Endometrial microvascular endothelial cells (primary cell): Measurements from ENCODE around the gene TNS3. TPM values are rescaled to one million over a fixed set of nuclear protein-coding genes. Genes with fewer than 3 reads are reported as not detected.

Source experiments
- in situ Hi-C: cut with HindIII; loops from 2 replicates; pipeline ENCODE4 v1.10.0; 2017; ENCODE audit warnings: low sequenced_read_pairs, low pct_unique_long_range_greater_than_20kb; ENCODE audit errors: inconsistent ontology term
- total RNA-seq: library from RNA; depleted of rRNA; stranded (reverse); fragments of >200 nt; gene quantifications from one replicate; pipeline ENCODE4 v1.2.3, GENCODE V29; 2015; ENCODE audit errors: inconsistent ontology term

TNS3 gene
- total RNA-seq, 1 donor from 2014 or later: 45.0 TPM

GRCh38 chr7:47300472-47301104, 281.3 kb downstream of the TNS3 start:
- in situ Hi-C loops: no loop called here

- in situ Hi-C loops: no loop called here
Observed at GRCh38 chr7:47299496-47299895, 282.4 kb downstream of the TNS3 start.

GRCh38 chr7:47298636-47299035, 283.3 kb downstream of the TNS3 start:
- in situ Hi-C loops: no loop called here

- in situ Hi-C loops: no loop called here
Observed at GRCh38 chr7:47297120-47297519, 284.8 kb downstream of the TNS3 start.

GRCh38 chr7:47295606-47296005, 286.3 kb downstream of the TNS3 start:
- in situ Hi-C loops: no loop called here

- in situ Hi-C loops: no loop called here
Observed at GRCh38 chr7:47294556-47295222, 287.2 kb downstream of the TNS3 start.

- in situ Hi-C loops: no loop called here
Observed at GRCh38 chr7:47293884-47294555, 287.9 kb downstream of the TNS3 start.

GRCh38 chr7:47292832-47293309, 289.0 kb downstream of the TNS3 start:
- in situ Hi-C loops: no loop called here

GRCh38 chr7:47291461-47292081, 290.3 kb downstream of the TNS3 start:
- in situ Hi-C loops: no loop called here

- in situ Hi-C loops: no loop called here
Observed at GRCh38 chr7:47290867-47291266, 291.0 kb downstream of the TNS3 start.

- in situ Hi-C loops: no loop called here
Observed at GRCh38 chr7:47290466-47290865, 291.4 kb downstream of the TNS3 start.

GRCh38 chr7:47288060-47288459, 293.9 kb downstream of the TNS3 start:
- in situ Hi-C loops: no loop called here

GRCh38 chr7:47285860-47286491, 295.9 kb downstream of the TNS3 start:
- in situ Hi-C loops: no loop called here

- in situ Hi-C loops: no loop called here
Observed at GRCh38 chr7:47284691-47285635, 296.9 kb downstream of the TNS3 start.

GRCh38 chr7:47283497-47284131, 298.3 kb downstream of the TNS3 start:
- in situ Hi-C loops: no loop called here

- in situ Hi-C loops: no loop called here
Observed at GRCh38 chr7:47282790-47283496, 299.0 kb downstream of the TNS3 start.

GRCh38 chr7:47281966-47282643, 299.8 kb downstream of the TNS3 start:
- in situ Hi-C loops: no loop called here
